GM12878 (cell line): ENCODE data around the gene PHACTR3.

Experiments
- BHLHE40 ChIP-seq, 2 experiments: fragments of 450-650 bp in 1 of 2; IDR thresholded peaks; 2 replicates each; pipeline ENCODE4 v1.6.1; 2011 to 2017; ENCODE audit warnings: low read depth in 2 of 2, borderline replicate concordance in 1 of 2, improper control_type of control experiment in 1 of 2, low read length in 1 of 2, mild to moderate bottlenecking in 1 of 2
- EP300 ChIP-seq, 2 experiments: fragments of 150-350 bp in 1 of 2; IDR thresholded peaks; 2 replicates each; pipeline ENCODE4 v1.6.1; 2011 to 2012; ENCODE audit warnings: low read depth in 2 of 2, low read length in 2 of 2, borderline replicate concordance in 1 of 2, improper control_type of control experiment in 1 of 2, inconsistent platforms in 1 of 2; ENCODE audit not compliant: control insufficient read depth in 1 of 2
- MXI1 ChIP-seq: fragments of 150-350 bp; IDR thresholded peaks from 2 replicates; pipeline ENCODE4 v1.6.1; 2011; ENCODE audit warnings: low read depth, mild to moderate bottlenecking, inconsistent platforms, low read length, improper control_type of control experiment
- POLR2A ChIP-seq: IDR thresholded peaks from 2 replicates; pipeline ENCODE4 v1.6.1; 2011; ENCODE audit warnings: low read depth, mild to moderate bottlenecking, low read length
- POLR2AphosphoS5 ChIP-seq: IDR thresholded peaks from 2 replicates; pipeline ENCODE4 v1.6.1; 2011; ENCODE audit warnings: mild to moderate bottlenecking, low read length, inconsistent platforms
- TF ChIP-seq, protein P1 (sequence below): fragments of 450-650 bp; IDR thresholded peaks from 2 replicates; pipeline ENCODE4 v1.6.1; 2017; ENCODE audit warnings: antibody characterized with exemption, mild to moderate bottlenecking, moderate library complexity
- TF ChIP-seq, protein P2 (sequence below), 3 experiments: IDR thresholded peaks in 2 of 3; conservative IDR thresholded peaks in 1 of 3; 2 replicates each; pipeline ENCODE4 v1.5.1; 2011; ENCODE audit warnings: low read depth in 3 of 3, low read length in 3 of 3, mild to moderate bottlenecking in 3 of 3, control low read depth in 2 of 3, moderate library complexity in 2 of 3, inconsistent platforms in 1 of 3, mixed read lengths in 1 of 3; ENCODE audit not compliant: control insufficient read depth in 2 of 3, insufficient read depth in 1 of 3; ENCODE audit errors: extremely low read depth in 1 of 3

DNA sequence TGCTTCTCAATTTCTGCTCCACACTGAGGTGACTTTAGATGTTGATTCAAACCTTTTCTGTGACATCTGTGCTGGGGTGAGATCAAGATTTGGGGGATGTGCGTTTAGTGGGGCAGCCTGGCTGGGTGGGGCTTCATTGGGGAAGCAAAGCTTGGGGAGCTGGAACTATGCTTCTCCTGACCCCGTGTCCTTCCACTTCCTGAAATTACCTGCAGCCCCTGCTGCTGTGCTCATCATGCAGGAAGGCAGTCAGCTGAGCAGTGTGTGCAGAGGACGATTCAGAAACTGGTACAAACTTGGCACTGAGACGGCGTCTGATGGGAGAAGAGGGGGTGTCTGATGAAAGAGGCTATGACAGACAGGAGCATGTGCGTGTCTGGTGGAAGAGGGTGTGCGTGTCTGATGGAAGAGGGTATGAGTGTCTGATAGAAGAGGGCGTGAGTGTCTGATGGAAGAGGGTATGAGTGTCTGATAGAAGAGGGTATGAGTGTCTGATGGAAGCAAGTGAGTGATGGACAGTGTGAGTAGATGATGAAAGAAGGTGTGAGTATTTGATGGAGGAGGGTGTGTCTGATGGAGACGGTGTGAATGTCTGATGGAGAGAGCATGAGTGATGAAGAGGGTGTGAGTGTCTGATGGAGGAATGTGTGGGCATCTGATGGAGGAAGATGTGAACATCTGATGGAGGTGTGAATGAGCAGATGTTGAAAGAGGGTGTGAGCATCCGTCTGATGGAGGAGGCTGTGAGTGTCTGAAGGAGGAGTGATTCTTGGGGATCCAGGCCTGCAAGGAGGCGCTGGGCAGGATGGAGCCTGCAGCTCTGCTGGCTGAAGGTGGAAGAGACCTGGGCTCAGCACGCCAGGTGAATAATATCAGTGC, 225.7 kb downstream of the PHACTR3 start:
- TF ChIP-seq MXI1 = no peak
- TF ChIP-seq BHLHE40 (IDR thresholded peaks at IDR 0.05; ENCODE audit: borderline replicate concordance in 1 of 2, low read depth in 2 of 2, low read length in 1 of 2) = no peak
- no peak for TF ChIP-seq POLR2AphosphoS5
- TF ChIP-seq, protein P1, sequence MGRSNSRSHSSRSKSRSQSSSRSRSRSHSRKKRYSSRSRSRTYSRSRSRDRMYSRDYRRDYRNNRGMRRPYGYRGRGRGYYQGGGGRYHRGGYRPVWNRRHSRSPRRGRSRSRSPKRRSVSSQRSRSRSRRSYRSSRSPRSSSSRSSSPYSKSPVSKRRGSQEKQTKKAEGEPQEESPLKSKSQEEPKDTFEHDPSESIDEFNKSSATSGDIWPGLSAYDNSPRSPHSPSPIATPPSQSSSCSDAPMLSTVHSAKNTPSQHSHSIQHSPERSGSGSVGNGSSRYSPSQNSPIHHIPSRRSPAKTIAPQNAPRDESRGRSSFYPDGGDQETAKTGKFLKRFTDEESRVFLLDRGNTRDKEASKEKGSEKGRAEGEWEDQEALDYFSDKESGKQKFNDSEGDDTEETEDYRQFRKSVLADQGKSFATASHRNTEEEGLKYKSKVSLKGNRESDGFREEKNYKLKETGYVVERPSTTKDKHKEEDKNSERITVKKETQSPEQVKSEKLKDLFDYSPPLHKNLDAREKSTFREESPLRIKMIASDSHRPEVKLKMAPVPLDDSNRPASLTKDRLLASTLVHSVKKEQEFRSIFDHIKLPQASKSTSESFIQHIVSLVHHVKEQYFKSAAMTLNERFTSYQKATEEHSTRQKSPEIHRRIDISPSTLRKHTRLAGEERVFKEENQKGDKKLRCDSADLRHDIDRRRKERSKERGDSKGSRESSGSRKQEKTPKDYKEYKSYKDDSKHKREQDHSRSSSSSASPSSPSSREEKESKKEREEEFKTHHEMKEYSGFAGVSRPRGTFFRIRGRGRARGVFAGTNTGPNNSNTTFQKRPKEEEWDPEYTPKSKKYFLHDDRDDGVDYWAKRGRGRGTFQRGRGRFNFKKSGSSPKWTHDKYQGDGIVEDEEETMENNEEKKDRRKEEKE = no peak
- TF ChIP-seq, protein P2, sequence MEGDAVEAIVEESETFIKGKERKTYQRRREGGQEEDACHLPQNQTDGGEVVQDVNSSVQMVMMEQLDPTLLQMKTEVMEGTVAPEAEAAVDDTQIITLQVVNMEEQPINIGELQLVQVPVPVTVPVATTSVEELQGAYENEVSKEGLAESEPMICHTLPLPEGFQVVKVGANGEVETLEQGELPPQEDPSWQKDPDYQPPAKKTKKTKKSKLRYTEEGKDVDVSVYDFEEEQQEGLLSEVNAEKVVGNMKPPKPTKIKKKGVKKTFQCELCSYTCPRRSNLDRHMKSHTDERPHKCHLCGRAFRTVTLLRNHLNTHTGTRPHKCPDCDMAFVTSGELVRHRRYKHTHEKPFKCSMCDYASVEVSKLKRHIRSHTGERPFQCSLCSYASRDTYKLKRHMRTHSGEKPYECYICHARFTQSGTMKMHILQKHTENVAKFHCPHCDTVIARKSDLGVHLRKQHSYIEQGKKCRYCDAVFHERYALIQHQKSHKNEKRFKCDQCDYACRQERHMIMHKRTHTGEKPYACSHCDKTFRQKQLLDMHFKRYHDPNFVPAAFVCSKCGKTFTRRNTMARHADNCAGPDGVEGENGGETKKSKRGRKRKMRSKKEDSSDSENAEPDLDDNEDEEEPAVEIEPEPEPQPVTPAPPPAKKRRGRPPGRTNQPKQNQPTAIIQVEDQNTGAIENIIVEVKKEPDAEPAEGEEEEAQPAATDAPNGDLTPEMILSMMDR (IDR thresholded peaks at IDR 0.05 in 2 of 3, conservative IDR thresholded peaks at IDR 0.05 in 1 of 3; ENCODE audit: control insufficient read depth in 2 of 3, extremely low read depth in 1 of 3, insufficient read depth in 1 of 3, low read depth in 3 of 3, low read length in 3 of 3) = no peak
- no peak for TF ChIP-seq EP300 (IDR thresholded peaks at IDR 0.05; ENCODE audit: borderline replicate concordance in 1 of 2, control insufficient read depth in 1 of 2, low read depth in 2 of 2, low read length in 2 of 2)
- TF ChIP-seq POLR2A = no peak
